H9 (cell line): Measurements from ENCODE around the gene NTN3. TPM values are rescaled to one million over a fixed set of nuclear protein-coding genes. Genes with fewer than 3 reads are reported as not detected.

Experiments used
- DNase-seq: peaks from one replicate; pipeline ENCODE4 v3.0.0-alpha.2; 2017
- H2AFZ ChIP-seq: one replicate; pipeline ENCODE4 v1.6.1; 2013; ENCODE audit warnings: mild to moderate bottlenecking, low read length, control low read depth, moderate library complexity
- H2AK5ac ChIP-seq: 2 replicates; pipeline ENCODE4 v1.6.1; 2013; ENCODE audit warnings: low read length, control low read depth, mixed read lengths; ENCODE audit not compliant: insufficient read length
- H2BK120ac ChIP-seq: one replicate; pipeline ENCODE4 v1.6.1; 2013; ENCODE audit warnings: low read depth, mild to moderate bottlenecking, low read length, control low read depth, inconsistent platforms; ENCODE audit not compliant: poor library complexity, severe bottlenecking
- H2BK12ac ChIP-seq: 2 replicates; pipeline ENCODE4 v1.6.1; 2013; ENCODE audit warnings: low read length, control low read depth, mixed read lengths, low read depth; ENCODE audit not compliant: insufficient read length
- H2BK15ac ChIP-seq: 2 replicates; pipeline ENCODE4 v1.6.1; 2013; ENCODE audit warnings: low read depth, low read length, control low read depth
- H2BK20ac ChIP-seq: one replicate; pipeline ENCODE4 v1.6.1; 2013; ENCODE audit warnings: low read depth, mild to moderate bottlenecking, low read length, control low read depth, inconsistent platforms; ENCODE audit not compliant: poor library complexity, severe bottlenecking
- H2BK5ac ChIP-seq: 2 replicates; pipeline ENCODE4 v1.6.1; 2013; ENCODE audit warnings: low read length, control low read depth, mixed read lengths; ENCODE audit not compliant: insufficient read length
- H3K14ac ChIP-seq: 2 replicates; pipeline ENCODE4 v1.6.1; 2013; ENCODE audit warnings: low read length, control low read depth; ENCODE audit not compliant: insufficient read depth
- H3K18ac ChIP-seq: 2 replicates; pipeline ENCODE4 v1.6.1; 2013; ENCODE audit warnings: low read depth, mild to moderate bottlenecking, mixed read lengths, low read length, control low read depth; ENCODE audit not compliant: insufficient read length
- H3K23ac ChIP-seq: 2 replicates; pipeline ENCODE4 v1.6.1; 2013; ENCODE audit warnings: low read length, control low read depth, mixed read lengths, low read depth; ENCODE audit not compliant: insufficient read length
- H3K23me2 ChIP-seq: 2 replicates; pipeline ENCODE4 v1.6.1; 2013; ENCODE audit warnings: low read depth, mild to moderate bottlenecking, mixed read lengths, low read length, control low read depth; ENCODE audit not compliant: insufficient read length, poor library complexity, severe bottlenecking
- H3K27ac ChIP-seq: 2 replicates; pipeline ENCODE4 v1.5.1; 2013; ENCODE audit warnings: low read length, control low read depth, mixed read lengths, low read depth; ENCODE audit not compliant: insufficient read length
- H3K27me3 ChIP-seq: 2 replicates; pipeline ENCODE4 v1.6.1; 2013; ENCODE audit warnings: low read length, control low read depth, inconsistent platforms; ENCODE audit not compliant: insufficient read depth
- H3K4ac ChIP-seq: 2 replicates; pipeline ENCODE4 v1.6.1; 2013; ENCODE audit warnings: low read depth, mild to moderate bottlenecking, control low read depth, inconsistent platforms, low read length, moderate library complexity
- H3K4me1 ChIP-seq: 2 replicates; pipeline ENCODE4 v1.6.1; 2013; ENCODE audit warnings: low read length, control low read depth, inconsistent platforms; ENCODE audit not compliant: insufficient read depth
- H3K4me2 ChIP-seq: 2 replicates; pipeline ENCODE4 v1.6.1; 2013; ENCODE audit warnings: low read length, control low read depth, mixed read lengths; ENCODE audit not compliant: insufficient read length, insufficient read depth
- H3K56ac ChIP-seq: 2 replicates; pipeline ENCODE4 v1.6.1; 2013; ENCODE audit warnings: low read depth, mild to moderate bottlenecking, mixed read lengths, low read length, control low read depth; ENCODE audit not compliant: insufficient read length
- H3K79me1 ChIP-seq: 2 replicates; pipeline ENCODE4 v1.6.1; 2013; ENCODE audit warnings: low read depth, mild to moderate bottlenecking, moderate library complexity, low read length, control low read depth, inconsistent platforms; ENCODE audit not compliant: insufficient read depth, poor library complexity, severe bottlenecking
- H3K79me2 ChIP-seq: 2 replicates; pipeline ENCODE4 v1.6.1; 2013; ENCODE audit warnings: low read length, control low read depth, inconsistent platforms; ENCODE audit not compliant: insufficient read depth
- H3K9ac ChIP-seq: 2 replicates; pipeline ENCODE4 v1.6.1; 2013; ENCODE audit warnings: low read length, control low read depth, mixed read lengths; ENCODE audit not compliant: insufficient read length; ENCODE audit errors: extremely low read depth
- H3K9me3 ChIP-seq: one replicate; pipeline ENCODE4 v1.6.1; 2013; ENCODE audit warnings: low read depth, low read length, inconsistent platforms; ENCODE audit not compliant: control insufficient read depth
- H3T11ph ChIP-seq: one replicate; pipeline ENCODE4 v1.6.1; 2013; ENCODE audit warnings: mild to moderate bottlenecking, low read length, control low read depth, inconsistent platforms
- H4K20me1 ChIP-seq: one replicate; pipeline ENCODE4 v1.6.1; 2013; ENCODE audit not compliant: control insufficient read depth, insufficient read length, insufficient read depth
- H4K5ac ChIP-seq: 2 replicates; pipeline ENCODE4 v1.6.1; 2013; ENCODE audit warnings: low read depth, mild to moderate bottlenecking, mixed read lengths, low read length, control low read depth; ENCODE audit not compliant: insufficient read length
- H4K8ac ChIP-seq: replicated peaks from 2 replicates; pipeline ENCODE4 v1.6.1; 2013; ENCODE audit warnings: low read length, control low read depth, mixed read lengths, low read depth; ENCODE audit not compliant: insufficient read length
- H4K91ac ChIP-seq: 2 replicates; pipeline ENCODE4 v1.6.1; 2013; ENCODE audit warnings: low read depth, mild to moderate bottlenecking, moderate library complexity, mixed read lengths, low read length, control low read depth; ENCODE audit not compliant: insufficient read length
- H3K27ac Mint-ChIP-seq, 3 experiments: 2 replicates in 2 of 3; 3 replicates in 1 of 3; pipeline ENCODE4 v1.8.0; 2020 to 2021; ENCODE audit warnings: mixed read lengths in 3 of 3, mild to moderate bottlenecking in 1 of 3, moderate library complexity in 1 of 3
- H3K27me3 Mint-ChIP-seq: 2 replicates; pipeline ENCODE4 v1.8.0; 2021; ENCODE audit warnings: low read depth, mild to moderate bottlenecking, moderate library complexity, mixed read lengths
- H3K36me3 Mint-ChIP-seq, 3 experiments: 2 replicates in 2 of 3; 3 replicates in 1 of 3; pipeline ENCODE4 v1.8.0; 2020 to 2021; ENCODE audit warnings: low read depth in 3 of 3, mixed read lengths in 3 of 3; ENCODE audit not compliant: insufficient read depth in 1 of 3
- H3K4me1 Mint-ChIP-seq, 2 experiments: 2 replicates each; pipeline ENCODE4 v1.8.0; 2020; ENCODE audit warnings: mixed read lengths in 2 of 2
- H3K4me3 Mint-ChIP-seq, 2 experiments: 2 replicates in 1 of 2; 3 replicates in 1 of 2; pipeline ENCODE4 v1.8.0; 2020 to 2021; ENCODE audit warnings: mild to moderate bottlenecking in 2 of 2, mixed read lengths in 2 of 2, moderate library complexity in 1 of 2
- H3K9me3 Mint-ChIP-seq, 2 experiments: 2 replicates in 1 of 2; 3 replicates in 1 of 2; pipeline ENCODE4 v1.8.0; 2020; ENCODE audit warnings: mild to moderate bottlenecking in 2 of 2, mixed read lengths in 2 of 2, moderate library complexity in 1 of 2
- CTCF ChIP-seq: fragments of 200-600 bp; sonication (generic); conservative IDR thresholded peaks from 3 replicates; pipeline ENCODE4 v1.8.0; 2021; ENCODE audit warnings: antibody characterized with exemption, mild to moderate bottlenecking
- WGBS: extraction: QIAGEN DNeasy Blood & Tissue Kit; methylation state at CpG from one replicate; pipeline ENCODE4 v1.1.7; 2013; ENCODE audit warnings: missing lambda C conversion rate, low lambda C conversion rate, mixed read lengths; ENCODE audit not compliant: insufficient read length; ENCODE audit errors: extremely low coverage; 5-methylcytosine and 5-hydroxymethylcytosine counted together
- total RNA-seq: library from RNA; stranded (reverse); gene quantifications from 2 replicates; pipeline ENCODE4 v1.2.1, GENCODE V29; 2021

NTN3 gene
- total RNA-seq, 1 experiment from 2014 or later: 1.3 TPM

- Histone ChIP-seq H4K91ac (no peak overlapping the region), H2AFZ (no peak overlapping the region), H3K4me2 (peak overlapping the region; percentile 59), H2BK12ac (no peak overlapping the region), H3K79me1 (peaks cover 9% of the 10 kb centered on the region), H3K27ac (no peak overlapping the region), H3K56ac (no peak overlapping the region), H3K9ac (peak overlapping the region; percentile 43), H2BK15ac (no peak overlapping the region), H3K23ac (no peak overlapping the region), H4K8ac (no peak overlapping the region), H3K4ac (no peak overlapping the region), H3K27me3 (no peaks in the 10 kb centered on the region; the same call in 1 of the 2 replicates), H3K18ac (peak overlapping the region; percentile 55), H3K23me2 (peaks cover 15% of the 10 kb centered on the region), H4K20me1 (no peaks in the 10 kb centered on the region), H2BK5ac (no peak overlapping the region), H2BK120ac (no peak overlapping the region), H3K9me3 (no peaks in the 10 kb centered on the region), H3K79me2 (peaks cover 3% of the 10 kb centered on the region), H4K5ac (no peak overlapping the region), H3T11ph (no peak overlapping the region), H2AK5ac (no peak overlapping the region), H2BK20ac (no peak overlapping the region), H3K4me1 (no peaks in the 10 kb centered on the region), H3K14ac (peak overlapping the region; percentile 77)
- H3K36me3 Mint-ChIP-seq: peaks cover 22 to 30% (median 30%) of the 10 kb centered on the region in 3 experiments; a peak in 6 of 7 replicates
- peaks cover 12% of the 10 kb centered on the region for H3K27me3 Mint-ChIP-seq
- H3K9me3 Mint-ChIP-seq: no peaks in the 10 kb centered on the region
- H3K27ac Mint-ChIP-seq: peak overlapping the region in 1 of 3 experiments; percentile 82; a peak in 1 of 7 replicates
- TF ChIP-seq CTCF: no peak
- H3K4me3 Mint-ChIP-seq: peak overlapping the region; percentile 88 to 90
- peaks cover 25 to 26% of the 10 kb centered on the region in 2 experiments for H3K4me1 Mint-ChIP-seq
- no peak for DNase-seq
- WGBS: no CpG with 5 or more reads among the region's 24 CpGs
Measured at GRCh38 chr16:2428784-2429033, 42.4 kb upstream of the NTN3 start.
